Stimulated activated memory B cell treated with anti-CD40 and anti-IgM and Interleukin-4, amounts not matched to agents 10 μg/mL and 1 μg/mL and 100 μg/mL, for 72 hours (primary cell): ENCODE measurements around the gene CDIP1.

Source experiments
- ATAC-seq: fragments of 150-1000 bp; cut with Tn5 transposase; 2 replicates; pipeline ENCODE4 v1.10.0; 2021
- H3K27ac Mint-ChIP-seq: one replicate; pipeline ENCODE4 v1.8.0; 2022; ENCODE audit warnings: mild to moderate bottlenecking, mixed read lengths
- H3K27me3 Mint-ChIP-seq: one replicate; pipeline ENCODE4 v1.8.0; 2022; ENCODE audit warnings: mixed read lengths
- H3K36me3 Mint-ChIP-seq: one replicate; pipeline ENCODE4 v1.8.0; 2022; ENCODE audit warnings: mixed read lengths
- H3K4me1 Mint-ChIP-seq: one replicate; pipeline ENCODE4 v1.8.0; 2022; ENCODE audit warnings: mixed read lengths
- H3K4me3 Mint-ChIP-seq: one replicate; pipeline ENCODE4 v1.8.0; 2022; ENCODE audit warnings: mild to moderate bottlenecking, moderate library complexity, mixed read lengths
- H3K9me3 Mint-ChIP-seq: one replicate; pipeline ENCODE4 v1.8.0; 2022; ENCODE audit warnings: mixed read lengths

The CDIP1 gene

GRCh38 chr16:4529085-4530060, 9.2 kb downstream of the CDIP1 start:
- no peaks in the 10 kb centered on the region for H3K9me3 Mint-ChIP-seq
- H3K4me3 Mint-ChIP-seq, result peak overlapping the region; percentile 48
- H3K4me1 Mint-ChIP-seq, result peaks cover 36% of the 10 kb centered on the region
- no peaks in the 10 kb centered on the region for H3K27me3 Mint-ChIP-seq
- peak overlapping the region; percentile 89 for H3K27ac Mint-ChIP-seq
- ATAC-seq, result peak; percentile 80
- H3K36me3 Mint-ChIP-seq, result peaks cover 16% of the 10 kb centered on the region

- Mint-ChIP-seq H3K9me3 (no peaks in the 10 kb centered on the region), H3K27ac (no peak overlapping the region), H3K27me3 (no peaks in the 10 kb centered on the region), H3K4me1 (peaks cover 28% of the 10 kb centered on the region), H3K36me3 (peaks cover 13% of the 10 kb centered on the region), H3K4me3 (no peak overlapping the region)
- ATAC-seq, result no peak
These were observed 12.8 kb downstream of the CDIP1 start for GRCh38 chr16:4525634-4526277.

GRCh38 chr16:4525069-4525468, 13.5 kb downstream of the CDIP1 start:
- Mint-ChIP-seq H3K27me3 (no peaks in the 10 kb centered on the region), H3K4me3 (no peak overlapping the region), H3K9me3 (no peaks in the 10 kb centered on the region), H3K36me3 (peaks cover 13% of the 10 kb centered on the region), H3K27ac (no peak overlapping the region), H3K4me1 (peaks cover 25% of the 10 kb centered on the region)
- no peak for ATAC-seq

- Mint-ChIP-seq H3K27ac (peak overlapping the region; percentile 6), H3K36me3 (peaks cover 13% of the 10 kb centered on the region), H3K27me3 (no peaks in the 10 kb centered on the region), H3K9me3 (no peaks in the 10 kb centered on the region), H3K4me1 (peaks cover 20% of the 10 kb centered on the region), H3K4me3 (no peak overlapping the region)
- ATAC-seq, result no peak
These were observed 14.0 kb downstream of the CDIP1 start for GRCh38 chr16:4524571-4524970.

- peaks cover 13% of the 10 kb centered on the region for H3K36me3 Mint-ChIP-seq
- H3K9me3 Mint-ChIP-seq, result no peaks in the 10 kb centered on the region
- peaks cover 11% of the 10 kb centered on the region for H3K4me1 Mint-ChIP-seq
- H3K4me3 Mint-ChIP-seq, result no peak overlapping the region
- no peak for ATAC-seq
- no peaks in the 10 kb centered on the region for H3K27me3 Mint-ChIP-seq
- no peak overlapping the region for H3K27ac Mint-ChIP-seq
These were observed 14.9 kb downstream of the CDIP1 start for GRCh38 chr16:4523686-4524085.

GRCh38 chr16:4522051-4522581, 16.5 kb downstream of the CDIP1 start:
- Mint-ChIP-seq H3K4me3 (no peak overlapping the region), H3K9me3 (no peaks in the 10 kb centered on the region), H3K36me3 (peaks cover 13% of the 10 kb centered on the region), H3K4me1 (peaks cover 15% of the 10 kb centered on the region), H3K27ac (no peak overlapping the region), H3K27me3 (no peaks in the 10 kb centered on the region)
- no peak for ATAC-seq

- Mint-ChIP-seq H3K4me1 (peaks cover 12% of the 10 kb centered on the region), H3K9me3 (no peaks in the 10 kb centered on the region), H3K36me3 (peaks cover 15% of the 10 kb centered on the region), H3K27ac (no peak overlapping the region), H3K27me3 (no peaks in the 10 kb centered on the region), H3K4me3 (no peak overlapping the region)
- no peak for ATAC-seq
These were observed 17.7 kb downstream of the CDIP1 start for GRCh38 chr16:4520913-4521312.

GRCh38 chr16:4519274-4520058, 19.1 kb downstream of the CDIP1 start:
- H3K36me3 Mint-ChIP-seq, result peaks cover 18% of the 10 kb centered on the region
- H3K4me1 Mint-ChIP-seq, result peaks cover 26% of the 10 kb centered on the region
- no peak overlapping the region for H3K4me3 Mint-ChIP-seq
- no peak overlapping the region for H3K27ac Mint-ChIP-seq
- H3K9me3 Mint-ChIP-seq, result no peaks in the 10 kb centered on the region
- H3K27me3 Mint-ChIP-seq, result no peaks in the 10 kb centered on the region
- no peak for ATAC-seq

GRCh38 chr16:4517812-4518680, 20.5 kb downstream of the CDIP1 start:
- H3K4me3 Mint-ChIP-seq, result no peak overlapping the region
- H3K36me3 Mint-ChIP-seq, result peaks cover 12% of the 10 kb centered on the region
- no peaks in the 10 kb centered on the region for H3K9me3 Mint-ChIP-seq
- H3K4me1 Mint-ChIP-seq, result peaks cover 40% of the 10 kb centered on the region
- ATAC-seq, result no peak
- H3K27ac Mint-ChIP-seq, result no peak overlapping the region
- no peaks in the 10 kb centered on the region for H3K27me3 Mint-ChIP-seq

- Mint-ChIP-seq H3K4me3 (peak overlapping the region; percentile 22), H3K9me3 (no peaks in the 10 kb centered on the region), H3K27ac (peak overlapping the region; percentile 82), H3K27me3 (no peaks in the 10 kb centered on the region), H3K36me3 (peaks cover 32% of the 10 kb centered on the region), H3K4me1 (peaks cover 54% of the 10 kb centered on the region)
- ATAC-seq, result peak; percentile 92
These were observed 22.9 kb downstream of the CDIP1 start for GRCh38 chr16:4515611-4516233.

- peaks cover 42% of the 10 kb centered on the region for H3K36me3 Mint-ChIP-seq
- ATAC-seq, result no peak
- no peak overlapping the region for H3K4me3 Mint-ChIP-seq
- peaks cover 54% of the 10 kb centered on the region for H3K4me1 Mint-ChIP-seq
- no peaks in the 10 kb centered on the region for H3K27me3 Mint-ChIP-seq
- peak overlapping the region; percentile 82 for H3K27ac Mint-ChIP-seq
- H3K9me3 Mint-ChIP-seq, result no peaks in the 10 kb centered on the region
These were observed 24.0 kb downstream of the CDIP1 start for GRCh38 chr16:4514606-4515005.

- no peak for ATAC-seq
- no peaks in the 10 kb centered on the region for H3K27me3 Mint-ChIP-seq
- H3K27ac Mint-ChIP-seq, result peak overlapping the region; percentile 82
- H3K4me1 Mint-ChIP-seq, result peaks cover 54% of the 10 kb centered on the region
- no peak overlapping the region for H3K4me3 Mint-ChIP-seq
- peaks cover 45% of the 10 kb centered on the region for H3K36me3 Mint-ChIP-seq
- no peaks in the 10 kb centered on the region for H3K9me3 Mint-ChIP-seq
These were observed 24.7 kb downstream of the CDIP1 start for GRCh38 chr16:4513881-4514280.

GRCh38 chr16:4513086-4513860, 25.3 kb downstream of the CDIP1 start:
- H3K4me1 Mint-ChIP-seq, result peaks cover 50% of the 10 kb centered on the region
- no peaks in the 10 kb centered on the region for H3K27me3 Mint-ChIP-seq
- peak overlapping the region; percentile 33 for H3K27ac Mint-ChIP-seq
- H3K4me3 Mint-ChIP-seq, result no peak overlapping the region
- ATAC-seq, result no peak
- H3K9me3 Mint-ChIP-seq, result no peaks in the 10 kb centered on the region
- H3K36me3 Mint-ChIP-seq, result peaks cover 45% of the 10 kb centered on the region
